ENCODE measurements around the gene TRAPPC14. TPM values are rescaled to one million over a fixed set of nuclear protein-coding genes. Genes with fewer than 3 reads are reported as not detected.

The TRAPPC14 gene
- polyA plus RNA-seq, 1 experiment, result 3.5 TPM

GRCh38 chr7:100171840-100172239 is 13.3 kb upstream of the TRAPPC14 start:
- TF ChIP-seq CTCF (IDR thresholded peaks at IDR 0.05; ENCODE audit: low read depth, low read length), result no peak
- ChIA-PET CTCF (interaction anchor here (1.1 kb wide), 1 partner anchor 39 kb away, joined by 3 read pairs; no protein-coding TSS in a partner anchor), POLR2A (no interaction called here)
- peaks cover 2% of the 10 kb centered on the region for H3K27me3 ChIP-seq (ENCODE audit: control insufficient read depth, insufficient read depth, low read length)
- H3K27ac ChIP-seq (ENCODE audit: low read depth, low read length), result no peak overlapping the region
- no peak overlapping the region for H3K4me3 ChIP-seq (ENCODE audit: low read depth, low read length)
- no peak for DNase-seq (ENCODE audit: low read depth, low spot score)
- no peaks in the 10 kb centered on the region for H3K9me3 ChIP-seq (ENCODE audit: control insufficient read depth, insufficient read depth, low read length)

- Histone ChIP-seq H3K27ac (ENCODE audit: low read depth, low read length) (no peak overlapping the region), H3K4me3 (ENCODE audit: low read depth, low read length) (no peak overlapping the region), H3K9me3 (ENCODE audit: control insufficient read depth, insufficient read depth, low read length) (no peaks in the 10 kb centered on the region), H3K27me3 (ENCODE audit: control insufficient read depth, insufficient read depth, low read length) (peaks cover 2% of the 10 kb centered on the region)
- no peak for DNase-seq (ENCODE audit: low read depth, low spot score)
- ChIA-PET POLR2A (no interaction called here), CTCF (no interaction called here)
- TF ChIP-seq CTCF (IDR thresholded peaks at IDR 0.05; ENCODE audit: low read depth, low read length), result no peak
Measured at GRCh38 chr7:100171087-100171681, 12.7 kb upstream of the TRAPPC14 start.

DNA sequence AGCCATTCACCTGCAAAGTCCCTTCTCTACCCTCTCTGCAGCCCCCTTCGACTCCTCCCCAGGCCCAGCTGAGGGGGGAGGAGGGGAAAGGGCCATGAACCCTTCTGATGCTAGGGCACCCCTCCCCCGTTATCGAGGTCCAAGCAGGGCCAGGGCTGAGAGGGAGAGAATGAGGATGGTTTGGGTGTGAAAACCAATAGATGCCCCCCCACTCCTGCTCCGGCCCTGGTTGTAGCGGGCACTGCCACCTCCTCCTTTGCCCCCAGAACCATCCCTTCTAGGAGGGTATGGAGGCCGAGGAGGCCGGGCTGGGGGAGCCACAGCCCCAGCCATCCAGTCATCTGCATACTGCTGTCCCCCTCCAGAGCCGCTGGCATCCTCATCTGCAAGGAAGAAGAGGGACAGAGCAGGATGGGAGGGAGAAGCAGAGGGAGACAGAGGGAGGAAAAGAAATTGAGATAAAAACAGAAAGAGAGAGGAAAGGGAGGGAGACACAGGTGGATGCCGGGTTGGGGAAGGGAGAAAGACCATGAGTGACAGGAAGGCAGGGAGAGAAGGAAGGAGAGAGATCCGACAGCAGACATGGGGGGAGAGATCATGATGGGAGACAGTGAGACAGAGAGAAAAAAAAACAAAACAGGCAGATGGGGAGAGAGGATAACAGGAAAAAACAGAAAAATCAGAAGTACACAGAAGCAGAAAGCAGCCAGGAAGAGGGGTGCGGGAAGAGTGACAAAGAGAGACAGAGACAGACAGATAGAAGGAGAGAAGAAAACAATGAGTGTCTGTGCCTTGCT is 11.8 kb upstream of the TRAPPC14 start:
- Histone ChIP-seq H3K9me3 (ENCODE audit: control insufficient read depth, insufficient read depth, low read length) (no peaks in the 10 kb centered on the region), H3K27me3 (ENCODE audit: control insufficient read depth, insufficient read depth, low read length) (peaks cover 2% of the 10 kb centered on the region), H3K27ac (ENCODE audit: low read depth, low read length) (no peak overlapping the region), H3K4me3 (ENCODE audit: low read depth, low read length) (no peak overlapping the region)
- ChIA-PET POLR2A (no interaction called here), CTCF (no interaction called here)
- no peak for DNase-seq (ENCODE audit: low read depth, low spot score)
- TF ChIP-seq CTCF (IDR thresholded peaks at IDR 0.05; ENCODE audit: low read depth, low read length), result no peak

DNA sequence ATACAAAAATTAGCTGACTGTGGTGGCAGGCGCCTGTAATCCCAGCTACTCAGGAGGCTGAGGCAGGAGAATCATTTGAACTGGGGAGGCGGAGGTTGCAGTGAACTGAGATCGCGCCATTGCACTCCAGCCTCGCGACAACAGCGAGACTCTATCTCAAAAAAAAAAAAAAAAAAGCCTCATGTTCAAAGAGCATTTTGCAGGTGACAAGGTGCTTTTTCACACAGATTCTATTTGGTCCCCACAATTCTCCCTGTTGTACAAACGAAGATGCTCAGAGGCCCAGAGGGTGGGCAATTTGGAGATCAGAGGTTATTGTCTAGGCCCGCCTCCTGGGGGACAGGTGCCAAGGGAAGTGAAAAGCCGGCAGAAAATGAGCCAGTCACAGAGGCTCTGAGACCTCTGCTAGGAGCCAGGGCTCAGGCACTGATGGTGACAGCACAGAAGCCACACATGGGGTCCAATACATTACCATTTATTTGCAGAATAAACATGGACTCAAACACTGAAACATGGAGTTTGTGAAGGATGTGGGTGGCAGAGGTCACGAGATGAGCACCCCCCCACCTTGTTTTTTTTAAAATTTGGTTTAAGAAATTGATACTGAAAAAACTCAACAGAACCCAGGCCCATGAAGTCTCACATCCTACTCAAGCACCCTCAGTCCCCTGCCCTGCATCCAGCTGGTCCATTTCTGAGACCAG is 10.8 kb upstream of the TRAPPC14 start:
- ChIA-PET POLR2A (no interaction called here), CTCF (interaction anchor here (1.6 kb wide), 1 partner anchor 239 kb away, joined by 12 read pairs; no protein-coding TSS in a partner anchor)

More for the DNA sequence above, 10.8 kb upstream of the TRAPPC14 start:
- H3K27me3 ChIP-seq (ENCODE audit: control insufficient read depth, insufficient read depth, low read length), result peaks cover 2% of the 10 kb centered on the region
- H3K27ac ChIP-seq (ENCODE audit: low read depth, low read length), result no peak overlapping the region
- no peak overlapping the region for H3K4me3 ChIP-seq (ENCODE audit: low read depth, low read length)
- H3K9me3 ChIP-seq (ENCODE audit: control insufficient read depth, insufficient read depth, low read length), result no peaks in the 10 kb centered on the region
- DNase-seq (ENCODE audit: low read depth, low spot score), result no peak
- no peak for TF ChIP-seq CTCF (IDR thresholded peaks at IDR 0.05; ENCODE audit: low read depth, low read length)

Measured in AG04450 (cell line).